Cardiac fibroblast (primary cell): ENCODE results near the gene SNX11.

Source experiments
- DNase-seq, 2 donors: peaks; one replicate each; pipeline versions ENCODE4 v3.0.0 to v3.0.0-alpha.2; 2010; ENCODE audit warnings: low read depth in 2 of 2
- H3K4me3 ChIP-seq, 2 donors: replicated peaks in 1 of 2; 1 replicate in 1 of 2; 2 replicates in 1 of 2; pipeline ENCODE4 v1.5.1; 2011; ENCODE audit warnings: low read depth in 2 of 2, low read length in 2 of 2, mild to moderate bottlenecking in 2 of 2, moderate library complexity in 1 of 2
- TF ChIP-seq, protein P1 (sequence below): IDR thresholded peaks from one replicate; pipeline ENCODE4 v1.5.1; 2011; ENCODE audit warnings: low read depth, mild to moderate bottlenecking, low read length, inconsistent platforms

Gene SNX11

DNA sequence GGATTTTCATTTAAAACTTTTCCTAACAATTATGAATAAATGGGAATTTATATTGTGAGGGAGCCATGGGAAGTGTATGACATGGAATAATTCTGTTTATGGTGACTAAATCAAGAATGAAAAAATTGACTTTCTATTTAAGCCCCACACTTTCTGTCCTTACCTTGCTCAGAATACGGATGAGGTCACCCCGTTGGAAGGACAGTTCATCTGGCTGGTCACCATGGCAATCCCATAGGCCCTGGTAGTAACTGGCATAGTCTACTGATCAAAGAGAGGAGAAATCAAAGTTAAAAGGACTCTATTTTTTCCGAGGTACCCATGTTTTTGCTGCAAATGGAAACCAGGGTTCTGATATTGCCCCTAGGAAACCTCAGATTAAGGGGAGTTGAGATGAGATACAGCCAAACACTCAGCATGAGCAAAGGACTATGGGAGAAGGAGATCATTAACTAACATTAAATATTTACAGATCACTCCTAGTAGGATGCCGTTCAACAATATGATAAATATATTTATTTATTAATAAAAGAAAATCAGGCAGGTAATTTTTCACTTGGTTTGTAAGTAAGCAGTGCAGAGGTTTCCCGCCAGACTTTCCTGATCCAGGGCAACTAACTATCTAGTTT, 54.9 kb downstream of the SNX11 start:
- no peak overlapping the region for H3K4me3 ChIP-seq
- TF ChIP-seq, protein P1, sequence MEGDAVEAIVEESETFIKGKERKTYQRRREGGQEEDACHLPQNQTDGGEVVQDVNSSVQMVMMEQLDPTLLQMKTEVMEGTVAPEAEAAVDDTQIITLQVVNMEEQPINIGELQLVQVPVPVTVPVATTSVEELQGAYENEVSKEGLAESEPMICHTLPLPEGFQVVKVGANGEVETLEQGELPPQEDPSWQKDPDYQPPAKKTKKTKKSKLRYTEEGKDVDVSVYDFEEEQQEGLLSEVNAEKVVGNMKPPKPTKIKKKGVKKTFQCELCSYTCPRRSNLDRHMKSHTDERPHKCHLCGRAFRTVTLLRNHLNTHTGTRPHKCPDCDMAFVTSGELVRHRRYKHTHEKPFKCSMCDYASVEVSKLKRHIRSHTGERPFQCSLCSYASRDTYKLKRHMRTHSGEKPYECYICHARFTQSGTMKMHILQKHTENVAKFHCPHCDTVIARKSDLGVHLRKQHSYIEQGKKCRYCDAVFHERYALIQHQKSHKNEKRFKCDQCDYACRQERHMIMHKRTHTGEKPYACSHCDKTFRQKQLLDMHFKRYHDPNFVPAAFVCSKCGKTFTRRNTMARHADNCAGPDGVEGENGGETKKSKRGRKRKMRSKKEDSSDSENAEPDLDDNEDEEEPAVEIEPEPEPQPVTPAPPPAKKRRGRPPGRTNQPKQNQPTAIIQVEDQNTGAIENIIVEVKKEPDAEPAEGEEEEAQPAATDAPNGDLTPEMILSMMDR = no peak
- DNase-seq = no peak

DNA sequence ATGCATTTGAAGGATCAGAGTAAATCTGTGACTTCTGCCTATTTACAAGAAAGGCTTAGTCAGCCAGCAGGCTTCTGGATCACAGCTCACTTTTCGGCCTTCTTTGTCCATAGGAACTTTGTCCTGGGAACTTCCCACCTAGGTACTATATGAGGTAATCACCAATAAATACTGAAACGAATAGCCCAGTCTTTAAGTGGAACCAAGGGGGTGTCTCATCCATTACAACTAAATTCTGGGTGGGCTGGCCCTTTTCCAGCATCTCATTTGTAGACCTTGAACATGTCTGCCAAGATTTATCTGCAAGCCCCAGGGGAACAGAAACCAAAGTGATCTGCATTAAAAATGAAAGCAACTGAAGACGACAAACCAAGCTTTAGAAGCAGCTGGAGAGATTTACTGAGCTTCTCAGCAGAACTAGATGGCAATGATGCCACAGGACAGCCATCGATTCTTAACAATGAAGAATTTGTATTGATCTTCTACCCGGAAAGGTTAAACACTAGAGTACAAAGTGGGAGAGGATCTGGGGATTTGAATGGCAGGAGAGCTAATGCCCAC, 55.5 kb downstream of the SNX11 start:
- peak; percentile 8 to 11 for DNase-seq
- TF ChIP-seq, protein P1 = no peak
- no peak overlapping the region for H3K4me3 ChIP-seq

DNA sequence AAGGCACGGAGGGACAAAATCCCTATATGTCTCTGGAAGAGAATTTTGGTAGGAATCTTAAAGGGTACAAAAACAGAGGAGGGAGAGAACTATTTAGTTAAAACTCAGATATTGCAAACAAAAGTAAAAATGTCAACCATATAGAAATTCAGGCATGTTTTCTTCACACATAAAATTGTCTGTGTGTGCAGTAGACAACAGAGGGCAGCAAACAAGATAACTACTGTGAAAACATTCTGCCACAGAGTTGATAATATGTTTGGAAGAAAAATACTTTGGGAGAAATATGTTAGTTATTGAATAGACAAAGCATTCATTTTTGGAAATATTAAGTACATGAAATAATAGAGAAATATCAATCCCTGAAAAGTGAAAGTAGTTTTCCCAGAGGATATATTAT, 56.2 kb downstream of the SNX11 start:
- H3K4me3 ChIP-seq = no peak overlapping the region
- DNase-seq = no peak
- TF ChIP-seq, protein P1 = peak; percentile 9

- DNase-seq = no peak
- H3K4me3 ChIP-seq = no peak overlapping the region
- TF ChIP-seq, protein P1 = no peak
Observed at GRCh38 chr17:48169926-48170325, 62.4 kb downstream of the SNX11 start.
